Cardiac muscle cell (in vitro differentiated cells and primary cell): ENCODE data around the gene RBM44. TPM values are rescaled to one million over a fixed set of nuclear protein-coding genes. Genes with fewer than 3 reads are reported as not detected.

Experiments
- DNase-seq, 2 donors: peaks; one replicate each; pipeline versions ENCODE4 v3.0.0 to v3.0.0-alpha.2; 2010 to 2017; ENCODE audit warnings: low read depth in 1 of 2, low spot score in 1 of 2
- H3K27ac ChIP-seq: fragments of 200-600 bp; sonication (generic); 2 replicates; pipeline ENCODE4 v1.5.1; 2016
- H3K27me3 ChIP-seq: fragments of 200-600 bp; sonication (generic); 2 replicates; pipeline ENCODE4 v1.6.0; 2016; ENCODE audit warnings: control low read depth
- H3K36me3 ChIP-seq: fragments of 200-600 bp; sonication (generic); 2 replicates; pipeline ENCODE4 v1.5.1; 2016; ENCODE audit warnings: control low read depth
- H3K4me1 ChIP-seq: fragments of 200-600 bp; sonication (generic); 2 replicates; pipeline ENCODE4 v1.8.1; 2017; ENCODE audit warnings: low read depth, mild to moderate bottlenecking, mixed run types
- H3K4me3 ChIP-seq: fragments of 200-600 bp; sonication (generic); 2 replicates; pipeline ENCODE4 v1.5.1; 2016; ENCODE audit warnings: mild to moderate bottlenecking
- H3K9me3 ChIP-seq: fragments of 200-600 bp; sonication (generic); 2 replicates; pipeline ENCODE4 v1.5.1; 2017; ENCODE audit warnings: low read depth, mild to moderate bottlenecking, control low read depth
- polyA plus RNA-seq: library from polyadenylated mRNA; unstranded; fragments of >200 nt; fragmentation: Nextera tagmentation; extraction: Ambion mirVana; gene quantifications from 2 replicates; pipeline ENCODE4 v1.2.1, GENCODE V29; 2016
- total RNA-seq: library from RNA; depleted of rRNA; stranded (reverse); fragments of >200 nt; gene quantifications from 2 replicates; pipeline ENCODE4 v1.2.3, GENCODE V29; 2016
- TF ChIP-seq, protein P1 (sequence below): IDR thresholded peaks from 2 replicates; pipeline ENCODE4 v1.5.1; 2012; ENCODE audit warnings: low read depth, mild to moderate bottlenecking, low read length

RBM44 gene
- total and polyA plus RNA-seq, 2 experiments from 2014 or later, result 0.46 to 0.51 TPM

DNA sequence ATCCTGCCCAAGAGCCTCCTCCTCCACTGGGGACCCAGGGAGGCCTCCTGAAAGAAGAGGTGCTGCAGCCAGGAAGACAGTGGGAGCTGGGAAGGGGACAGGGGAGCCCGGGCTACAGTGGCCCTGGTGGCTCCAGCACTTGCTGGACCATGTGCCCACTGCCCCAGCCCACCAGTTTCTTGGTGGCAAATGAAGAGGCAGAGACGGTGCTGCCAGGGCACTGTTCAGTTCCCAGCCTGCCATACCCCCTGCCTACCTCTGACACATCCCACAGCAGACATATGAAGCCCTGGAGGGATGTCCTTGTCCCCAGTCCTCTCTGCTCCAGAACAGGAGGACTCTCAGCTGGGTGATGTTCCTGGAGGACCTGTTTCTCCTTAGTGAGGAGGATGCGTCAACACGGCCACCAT lies 64.5 kb downstream of the RBM44 start:
- H3K27ac ChIP-seq, result no peak overlapping the region
- no peak overlapping the region for H3K4me3 ChIP-seq
- DNase-seq, result no peak
- no peaks in the 10 kb centered on the region for H3K9me3 ChIP-seq
- H3K36me3 ChIP-seq, result no peaks in the 10 kb centered on the region
- H3K4me1 ChIP-seq, result no peaks in the 10 kb centered on the region
- TF ChIP-seq, protein P1, sequence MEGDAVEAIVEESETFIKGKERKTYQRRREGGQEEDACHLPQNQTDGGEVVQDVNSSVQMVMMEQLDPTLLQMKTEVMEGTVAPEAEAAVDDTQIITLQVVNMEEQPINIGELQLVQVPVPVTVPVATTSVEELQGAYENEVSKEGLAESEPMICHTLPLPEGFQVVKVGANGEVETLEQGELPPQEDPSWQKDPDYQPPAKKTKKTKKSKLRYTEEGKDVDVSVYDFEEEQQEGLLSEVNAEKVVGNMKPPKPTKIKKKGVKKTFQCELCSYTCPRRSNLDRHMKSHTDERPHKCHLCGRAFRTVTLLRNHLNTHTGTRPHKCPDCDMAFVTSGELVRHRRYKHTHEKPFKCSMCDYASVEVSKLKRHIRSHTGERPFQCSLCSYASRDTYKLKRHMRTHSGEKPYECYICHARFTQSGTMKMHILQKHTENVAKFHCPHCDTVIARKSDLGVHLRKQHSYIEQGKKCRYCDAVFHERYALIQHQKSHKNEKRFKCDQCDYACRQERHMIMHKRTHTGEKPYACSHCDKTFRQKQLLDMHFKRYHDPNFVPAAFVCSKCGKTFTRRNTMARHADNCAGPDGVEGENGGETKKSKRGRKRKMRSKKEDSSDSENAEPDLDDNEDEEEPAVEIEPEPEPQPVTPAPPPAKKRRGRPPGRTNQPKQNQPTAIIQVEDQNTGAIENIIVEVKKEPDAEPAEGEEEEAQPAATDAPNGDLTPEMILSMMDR, result no peak
- peaks cover 42% of the 10 kb centered on the region for H3K27me3 ChIP-seq

DNA sequence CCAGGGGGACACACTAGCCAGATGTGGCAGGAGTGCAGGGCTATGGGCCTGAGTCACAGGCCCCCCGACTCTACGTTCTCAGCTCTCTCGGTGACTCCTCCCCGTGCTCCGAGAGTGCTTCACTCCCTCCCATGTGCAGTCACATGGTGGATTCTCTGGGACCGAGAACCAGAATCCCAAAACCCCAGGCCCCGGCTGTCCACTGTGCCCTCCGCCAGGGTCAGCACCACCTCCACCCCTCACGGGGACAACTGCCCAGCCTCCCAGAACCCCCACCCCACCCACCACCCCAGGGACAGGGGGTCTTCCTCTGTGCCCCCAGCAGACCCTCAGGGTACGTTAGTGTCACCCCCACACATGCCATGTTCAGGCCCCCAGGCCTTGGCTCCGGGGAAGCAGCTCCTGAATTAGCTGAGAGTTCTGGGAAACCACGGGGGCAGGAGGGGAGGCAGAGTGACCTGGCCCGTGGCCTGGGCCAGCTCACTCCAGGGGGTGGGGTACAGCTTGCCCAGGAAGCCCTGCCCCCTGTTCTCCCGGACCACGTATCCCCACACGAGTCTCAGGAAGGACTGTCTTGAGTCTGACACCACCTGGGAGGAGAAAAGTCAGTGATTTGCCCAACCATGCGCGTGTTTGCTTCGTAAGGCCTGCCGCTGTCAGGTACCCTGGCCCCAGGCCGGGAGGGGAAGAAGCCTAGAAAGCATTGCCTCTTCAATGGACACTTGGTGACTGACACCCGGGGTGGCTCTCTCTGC lies 65.3 kb downstream of the RBM44 start:
- TF ChIP-seq, protein P1, result no peak

DNA sequence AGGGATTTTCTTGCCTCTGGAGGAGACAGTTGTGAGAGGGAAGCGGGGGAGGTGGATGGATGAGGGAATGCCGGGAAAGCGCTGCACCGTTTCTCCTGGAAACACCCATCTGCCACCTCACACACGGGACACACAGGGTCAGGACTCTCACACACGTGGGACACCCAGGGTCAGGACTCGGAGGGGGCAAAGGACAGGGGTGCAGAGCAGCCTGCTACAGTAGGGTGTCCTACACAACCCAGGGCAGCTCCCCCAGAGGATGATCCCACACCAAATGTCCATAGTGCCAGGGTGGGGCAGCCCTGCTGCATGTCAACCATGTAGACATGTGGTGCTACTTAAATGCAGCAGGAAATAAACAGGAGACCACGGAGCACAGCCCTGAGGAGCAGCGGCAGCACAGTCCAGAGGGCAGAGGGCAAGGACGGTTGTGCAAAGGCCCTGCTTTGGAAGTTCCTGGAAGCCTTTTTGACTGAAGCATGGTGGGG lies 65.9 kb downstream of the RBM44 start:
- DNase-seq, result no peak
- TF ChIP-seq, protein P1, result no peak
- H3K4me3 ChIP-seq, result no peak overlapping the region
- no peaks in the 10 kb centered on the region for H3K9me3 ChIP-seq
- peaks cover 31% of the 10 kb centered on the region for H3K27me3 ChIP-seq
- H3K36me3 ChIP-seq, result no peaks in the 10 kb centered on the region
- no peaks in the 10 kb centered on the region for H3K4me1 ChIP-seq
- no peak overlapping the region for H3K27ac ChIP-seq

More for the DNA sequence above, 65.3 kb downstream of the RBM44 start:
- Histone ChIP-seq H3K36me3 (no peaks in the 10 kb centered on the region), H3K9me3 (no peaks in the 10 kb centered on the region), H3K27ac (no peak overlapping the region), H3K4me3 (no peak overlapping the region), H3K4me1 (no peaks in the 10 kb centered on the region), H3K27me3 (peaks cover 38% of the 10 kb centered on the region)
- no peak for DNase-seq

DNA sequence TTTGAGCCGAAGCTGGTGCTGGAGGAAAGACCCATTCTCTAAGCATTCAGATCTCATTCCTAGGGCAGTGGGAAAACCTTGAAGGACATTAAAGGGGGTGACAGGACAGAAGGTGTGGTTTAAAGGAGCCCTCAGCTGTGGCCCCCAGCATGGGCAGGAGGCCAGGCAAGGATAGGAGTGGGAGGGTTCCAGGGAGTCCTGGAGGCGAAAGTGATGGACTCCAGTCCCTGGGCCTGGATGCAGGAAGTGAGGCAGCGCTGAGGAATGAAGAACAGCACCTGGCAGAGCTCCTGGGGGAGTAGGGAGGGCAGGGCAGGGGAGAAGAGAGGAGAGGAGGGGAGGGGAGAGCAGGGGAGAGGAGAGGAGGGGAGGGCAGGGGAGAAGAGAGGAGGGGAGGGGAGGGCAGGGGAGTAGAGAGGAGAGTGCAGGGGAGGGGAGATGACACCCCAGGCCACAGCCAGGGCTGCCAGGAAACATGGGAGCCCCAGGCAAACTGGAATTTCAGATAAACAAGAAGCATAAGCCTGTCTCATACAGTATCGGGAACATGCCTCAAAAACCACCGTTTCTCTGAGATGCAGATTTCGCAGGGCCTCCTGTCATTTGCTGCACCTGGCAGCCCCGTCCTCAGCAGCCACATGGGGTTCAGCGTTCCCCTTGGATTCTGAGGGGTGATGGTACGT lies 66.5 kb downstream of the RBM44 start:
- peaks cover 25% of the 10 kb centered on the region for H3K27me3 ChIP-seq
- H3K4me1 ChIP-seq, result no peaks in the 10 kb centered on the region
- H3K27ac ChIP-seq, result no peak overlapping the region
- H3K36me3 ChIP-seq, result no peaks in the 10 kb centered on the region
- peak in 1 of 2 donors; percentile 84 for DNase-seq
- TF ChIP-seq, protein P1, result no peak
- H3K9me3 ChIP-seq, result no peaks in the 10 kb centered on the region
- no peak overlapping the region for H3K4me3 ChIP-seq

DNA sequence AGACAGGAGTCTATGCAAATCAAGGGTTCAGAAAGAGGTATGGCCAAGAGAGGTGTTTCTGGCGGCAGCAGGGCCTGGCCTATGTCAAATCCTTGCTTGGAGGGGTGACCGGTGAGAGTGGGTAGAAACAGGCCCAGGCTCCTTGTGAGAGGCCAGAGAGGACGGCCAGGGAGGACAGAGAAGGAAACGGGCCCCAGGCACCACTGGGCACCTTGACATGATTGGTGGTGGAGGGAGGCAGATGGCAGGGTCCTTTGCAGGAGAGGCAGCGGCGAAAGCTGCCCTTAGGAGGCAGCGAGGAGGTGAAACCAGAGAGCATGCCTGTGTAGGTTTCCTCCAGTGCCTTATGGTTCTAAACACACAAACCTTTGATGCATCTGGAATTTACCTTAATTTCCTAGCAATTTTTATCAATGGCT lies 67.1 kb downstream of the RBM44 start:
- Histone ChIP-seq H3K9me3 (no peaks in the 10 kb centered on the region), H3K4me1 (no peaks in the 10 kb centered on the region), H3K27ac (no peak overlapping the region), H3K27me3 (peaks cover 20% of the 10 kb centered on the region), H3K4me3 (no peak overlapping the region), H3K36me3 (no peaks in the 10 kb centered on the region)
- DNase-seq, result peak in 1 of 2 donors; percentile 19
- TF ChIP-seq, protein P1, result peak; percentile 14
